ENCODE results near the gene HOXC6.

The HOXC6 gene

DNA sequence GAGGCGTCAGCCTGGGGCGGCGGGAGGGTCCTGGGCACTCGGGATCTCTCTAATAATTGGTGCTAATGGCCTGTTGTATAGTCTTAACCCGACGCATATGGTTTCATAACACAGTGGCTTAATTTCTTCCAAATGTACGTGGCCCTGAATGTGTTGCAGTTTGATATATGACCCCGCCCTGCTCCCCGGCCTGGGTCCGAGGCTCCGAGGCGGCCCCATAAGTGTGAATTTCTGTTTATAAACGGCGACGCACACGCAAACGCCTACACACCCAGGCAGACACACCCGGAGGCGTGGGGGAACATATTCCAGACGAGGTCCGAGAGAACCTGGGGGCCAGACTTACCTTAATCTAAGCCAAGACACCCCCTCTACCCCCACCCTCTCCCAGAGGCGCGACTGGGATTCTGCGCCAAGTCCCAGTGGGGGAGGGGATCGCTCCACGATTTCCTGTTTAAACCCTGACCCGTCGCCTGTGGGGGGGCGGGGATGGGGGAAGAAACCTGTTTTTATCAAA lies 9.7 kb upstream of the HOXC6 start:
- Histone ChIP-seq H3K27me3 (ENCODE audit: control insufficient read depth in 3 of 3, insufficient read depth in 3 of 3, low read depth in 1 of 3, low read length in 3 of 3) (peaks cover 63 to 98% (median 98%) of the 10 kb centered on the region in 3 experiments), H4K8ac (ENCODE audit: low read depth, low read length) (no peak overlapping the region), H3K9me3 (replicated peaks in 1 of 2; ENCODE audit: control insufficient read depth in 2 of 2, insufficient read depth in 1 of 2, low read depth in 1 of 2, low read length in 2 of 2) (peaks cover 0 to 5% of the 10 kb centered on the region in 2 donors), H2AFZ (ENCODE audit: low read length) (peak overlapping the region; percentile 96), H3K14ac (ENCODE audit: low read length) (no peak overlapping the region), H3K4me2 (ENCODE audit: insufficient read depth, low read length, poor library complexity, severe bottlenecking) (peak overlapping the region; percentile 32), H2BK15ac (ENCODE audit: low read length) (no peak overlapping the region), H3K9ac (ENCODE audit: low read depth, low read length, poor library complexity) (no peak overlapping the region), H3K4ac (ENCODE audit: low read length) (no peak overlapping the region), H3K79me1 (ENCODE audit: low read depth, low read length) (no peaks in the 10 kb centered on the region), H3K23ac (ENCODE audit: low read depth, low read length, poor library complexity) (no peak overlapping the region), H3K4me1 (ENCODE audit: control insufficient read depth in 2 of 2, insufficient read depth in 1 of 2, low read depth in 1 of 2, low read length in 2 of 2) (peaks cover 0 to 6% of the 10 kb centered on the region in 2 donors), H2BK5ac (ENCODE audit: low read length) (no peak overlapping the region), H3K27ac (replicated peaks; ENCODE audit: low read length) (no peak overlapping the region), H3K4me3 (ENCODE audit: low read length in 2 of 2) (peak overlapping the region in 1 of 2 donors; percentile 48), H4K91ac (ENCODE audit: low read depth, low read length, poor library complexity) (no peak overlapping the region), H2BK120ac (ENCODE audit: low read depth, low read length) (no peak overlapping the region), H2AK5ac (ENCODE audit: low read depth, low read length) (peak overlapping the region; percentile 34), H2BK12ac (ENCODE audit: low read length) (no peak overlapping the region), H3K18ac (ENCODE audit: low read length) (no peak overlapping the region), H3K36me3 (replicated peaks in 1 of 2; ENCODE audit: control insufficient read depth in 2 of 2, insufficient read depth in 2 of 2, low read length in 2 of 2) (no peaks in the 10 kb centered on the region)
- WGBS, 2 donors (ENCODE audit: extremely low coverage in 2 of 2, insufficient read length in 2 of 2, insufficient replicate concordance in 1 of 2): no CpG with 5 or more reads among the region's 29 CpGs
- DNase-seq (ENCODE audit: low spot score): no peak

DNA sequence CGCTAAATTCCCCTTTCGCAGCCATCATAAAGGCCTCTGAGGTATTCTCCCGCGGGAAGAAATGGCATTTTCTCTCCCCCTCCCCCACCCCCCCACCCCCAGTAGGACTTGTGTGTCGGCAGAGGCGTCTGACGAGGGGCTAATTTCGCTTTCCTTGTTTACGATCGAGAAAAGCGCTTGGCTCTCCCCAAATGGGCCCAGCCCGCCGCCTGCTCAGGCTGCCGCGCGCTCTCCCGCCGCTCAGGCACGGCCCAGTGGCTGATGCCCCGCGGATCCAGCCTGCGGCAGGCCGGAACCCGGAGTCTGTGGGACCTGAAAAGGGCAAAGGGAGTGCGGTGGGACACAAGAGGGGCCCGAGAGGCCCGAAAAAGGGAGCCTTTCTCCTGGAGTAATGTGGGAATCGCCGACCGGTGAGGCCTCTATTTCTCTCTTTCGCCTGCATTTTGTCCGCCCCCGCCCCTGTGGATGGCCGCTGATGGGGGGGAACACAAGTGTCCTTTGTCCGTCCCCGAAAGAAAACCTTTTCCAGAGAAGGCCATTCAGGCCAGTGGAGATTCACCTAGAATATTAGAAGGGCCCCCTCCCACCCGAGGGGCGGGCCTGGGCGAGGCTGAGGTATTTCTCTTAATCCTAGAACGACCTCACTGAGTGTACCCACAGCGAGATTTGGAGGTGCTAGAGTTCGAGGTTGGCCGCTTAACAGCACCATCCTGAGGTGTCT lies 9.0 kb upstream of the HOXC6 start:
- no peak overlapping the region for H3K4ac ChIP-seq (ENCODE audit: low read length)
- WGBS, 2 donors (ENCODE audit: extremely low coverage in 2 of 2, insufficient read length in 2 of 2, insufficient replicate concordance in 1 of 2): no CpG with 5 or more reads among the region's 43 CpGs

GRCh38 chr12:54019924-54020590 lies 8.2 kb upstream of the HOXC6 start:
- peaks cover 0 to 7% of the 10 kb centered on the region in 2 donors for H3K9me3 ChIP-seq (replicated peaks in 1 of 2; ENCODE audit: control insufficient read depth in 2 of 2, insufficient read depth in 1 of 2, low read depth in 1 of 2, low read length in 2 of 2)
- no peak overlapping the region for H3K14ac ChIP-seq (ENCODE audit: low read length)
- peak overlapping the region; percentile 29 for H2AFZ ChIP-seq (ENCODE audit: low read length)
- H3K23ac ChIP-seq (ENCODE audit: low read depth, low read length, poor library complexity): peak overlapping the region; percentile 53
- H2BK5ac ChIP-seq (ENCODE audit: low read length): no peak overlapping the region
- no peak overlapping the region for H3K9ac ChIP-seq (ENCODE audit: low read depth, low read length, poor library complexity)
- peaks cover 0 to 6% of the 10 kb centered on the region in 2 donors for H3K4me1 ChIP-seq (ENCODE audit: control insufficient read depth in 2 of 2, insufficient read depth in 1 of 2, low read depth in 1 of 2, low read length in 2 of 2)
- peaks cover 68 to 98% (median 98%) of the 10 kb centered on the region in 3 experiments for H3K27me3 ChIP-seq (ENCODE audit: control insufficient read depth in 3 of 3, insufficient read depth in 3 of 3, low read depth in 1 of 3, low read length in 3 of 3)
- H2BK120ac ChIP-seq (ENCODE audit: low read depth, low read length): no peak overlapping the region
- no peaks in the 10 kb centered on the region for H3K36me3 ChIP-seq (replicated peaks in 1 of 2; ENCODE audit: control insufficient read depth in 2 of 2, insufficient read depth in 2 of 2, low read length in 2 of 2)
- no peak overlapping the region for H4K8ac ChIP-seq (ENCODE audit: low read depth, low read length)
- no CpG with 5 or more reads among the region's 10 CpGs for WGBS, 2 donors (ENCODE audit: extremely low coverage in 2 of 2, insufficient read length in 2 of 2, insufficient replicate concordance in 1 of 2)
- H3K4ac ChIP-seq (ENCODE audit: low read length): peak overlapping the region; percentile 41
- H2AK5ac ChIP-seq (ENCODE audit: low read depth, low read length): no peak overlapping the region
- no peak overlapping the region for H2BK15ac ChIP-seq (ENCODE audit: low read length)
- no peak overlapping the region for H4K91ac ChIP-seq (ENCODE audit: low read depth, low read length, poor library complexity)
- no peaks in the 10 kb centered on the region for H3K79me1 ChIP-seq (ENCODE audit: low read depth, low read length)
- H3K18ac ChIP-seq (ENCODE audit: low read length): no peak overlapping the region
- no peak overlapping the region for H3K4me2 ChIP-seq (ENCODE audit: insufficient read depth, low read length, poor library complexity, severe bottlenecking)
- DNase-seq (ENCODE audit: low spot score): no peak
- no peak overlapping the region for H3K4me3 ChIP-seq (ENCODE audit: low read length in 2 of 2)
- no peak overlapping the region for H2BK12ac ChIP-seq (ENCODE audit: low read length)
- H3K27ac ChIP-seq (replicated peaks; ENCODE audit: low read length): no peak overlapping the region

More for the DNA sequence above, 9.0 kb upstream of the HOXC6 start:
- peaks cover 0 to 6% of the 10 kb centered on the region in 2 donors for H3K4me1 ChIP-seq (ENCODE audit: control insufficient read depth in 2 of 2, insufficient read depth in 1 of 2, low read depth in 1 of 2, low read length in 2 of 2)
- H3K9ac ChIP-seq (ENCODE audit: low read depth, low read length, poor library complexity): no peak overlapping the region
- H3K9me3 ChIP-seq (replicated peaks in 1 of 2; ENCODE audit: control insufficient read depth in 2 of 2, insufficient read depth in 1 of 2, low read depth in 1 of 2, low read length in 2 of 2): peaks cover 0 to 6% of the 10 kb centered on the region in 2 donors
- H2AK5ac ChIP-seq (ENCODE audit: low read depth, low read length): no peak overlapping the region
- H2BK12ac ChIP-seq (ENCODE audit: low read length): no peak overlapping the region
- peaks cover 64 to 98% (median 98%) of the 10 kb centered on the region in 3 experiments for H3K27me3 ChIP-seq (ENCODE audit: control insufficient read depth in 3 of 3, insufficient read depth in 3 of 3, low read depth in 1 of 3, low read length in 3 of 3)
- H3K4me3 ChIP-seq (ENCODE audit: low read length in 2 of 2): no peak overlapping the region
- H4K91ac ChIP-seq (ENCODE audit: low read depth, low read length, poor library complexity): no peak overlapping the region
- no peak overlapping the region for H2BK5ac ChIP-seq (ENCODE audit: low read length)
- H3K23ac ChIP-seq (ENCODE audit: low read depth, low read length, poor library complexity): no peak overlapping the region
- no peak overlapping the region for H4K8ac ChIP-seq (ENCODE audit: low read depth, low read length)
- no peak for DNase-seq (ENCODE audit: low spot score)
- H3K18ac ChIP-seq (ENCODE audit: low read length): peak overlapping the region; percentile 45
- no peak overlapping the region for H2BK120ac ChIP-seq (ENCODE audit: low read depth, low read length)
- no peak overlapping the region for H2BK15ac ChIP-seq (ENCODE audit: low read length)
- no peak overlapping the region for H3K27ac ChIP-seq (replicated peaks; ENCODE audit: low read length)
- no peaks in the 10 kb centered on the region for H3K36me3 ChIP-seq (replicated peaks in 1 of 2; ENCODE audit: control insufficient read depth in 2 of 2, insufficient read depth in 2 of 2, low read length in 2 of 2)
- peak overlapping the region; percentile 85 for H2AFZ ChIP-seq (ENCODE audit: low read length)
- no peak overlapping the region for H3K14ac ChIP-seq (ENCODE audit: low read length)
- no peaks in the 10 kb centered on the region for H3K79me1 ChIP-seq (ENCODE audit: low read depth, low read length)
- no peak overlapping the region for H3K4me2 ChIP-seq (ENCODE audit: insufficient read depth, low read length, poor library complexity, severe bottlenecking)
